Cardiac fibroblast (primary cell): Measurements from ENCODE around the gene ARHGEF26.

Experiments
- DNase-seq, 2 donors: peaks; one replicate each; pipeline versions ENCODE4 v3.0.0 to v3.0.0-alpha.2; 2010; ENCODE audit warnings: low read depth in 2 of 2
- H3K4me3 ChIP-seq, 2 donors: replicated peaks in 1 of 2; 1 replicate in 1 of 2; 2 replicates in 1 of 2; pipeline ENCODE4 v1.5.1; 2011; ENCODE audit warnings: low read depth in 2 of 2, low read length in 2 of 2, mild to moderate bottlenecking in 2 of 2, moderate library complexity in 1 of 2
- TF ChIP-seq, protein P1 (sequence below): IDR thresholded peaks from one replicate; pipeline ENCODE4 v1.5.1; 2011; ENCODE audit warnings: low read depth, mild to moderate bottlenecking, low read length, inconsistent platforms

ARHGEF26 gene

DNA sequence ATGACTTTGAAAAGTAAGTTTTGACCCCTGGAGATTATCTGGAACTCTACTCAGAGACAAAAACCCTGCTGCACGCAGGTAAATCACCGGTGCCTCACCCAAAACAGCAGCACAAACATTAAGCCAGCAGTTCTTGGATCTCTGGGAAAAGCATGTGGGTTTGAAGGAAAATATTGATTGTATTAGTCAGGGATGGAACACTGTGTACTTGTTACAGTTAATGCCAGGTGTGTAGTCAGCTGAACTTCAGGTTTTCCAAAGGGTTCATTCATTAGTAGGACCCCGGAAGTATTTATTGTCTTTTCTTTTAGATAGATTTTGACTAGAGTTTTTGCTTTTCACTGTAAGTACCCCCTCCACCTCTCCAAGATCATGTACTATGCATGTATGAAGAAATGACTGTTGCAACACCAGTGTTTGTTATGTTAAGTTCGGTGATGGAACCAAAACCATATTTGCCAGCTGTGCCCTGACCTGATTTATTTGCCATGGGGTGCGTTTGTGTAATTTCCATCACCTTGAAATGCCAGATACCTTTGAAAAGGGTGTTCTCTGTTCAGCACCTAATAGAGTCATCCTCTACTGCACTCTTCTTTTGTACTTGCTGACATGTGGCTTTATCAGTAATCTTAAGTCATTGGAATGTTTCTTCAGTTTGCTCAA, 14.5 kb downstream of the ARHGEF26 start:
- TF ChIP-seq, protein P1, sequence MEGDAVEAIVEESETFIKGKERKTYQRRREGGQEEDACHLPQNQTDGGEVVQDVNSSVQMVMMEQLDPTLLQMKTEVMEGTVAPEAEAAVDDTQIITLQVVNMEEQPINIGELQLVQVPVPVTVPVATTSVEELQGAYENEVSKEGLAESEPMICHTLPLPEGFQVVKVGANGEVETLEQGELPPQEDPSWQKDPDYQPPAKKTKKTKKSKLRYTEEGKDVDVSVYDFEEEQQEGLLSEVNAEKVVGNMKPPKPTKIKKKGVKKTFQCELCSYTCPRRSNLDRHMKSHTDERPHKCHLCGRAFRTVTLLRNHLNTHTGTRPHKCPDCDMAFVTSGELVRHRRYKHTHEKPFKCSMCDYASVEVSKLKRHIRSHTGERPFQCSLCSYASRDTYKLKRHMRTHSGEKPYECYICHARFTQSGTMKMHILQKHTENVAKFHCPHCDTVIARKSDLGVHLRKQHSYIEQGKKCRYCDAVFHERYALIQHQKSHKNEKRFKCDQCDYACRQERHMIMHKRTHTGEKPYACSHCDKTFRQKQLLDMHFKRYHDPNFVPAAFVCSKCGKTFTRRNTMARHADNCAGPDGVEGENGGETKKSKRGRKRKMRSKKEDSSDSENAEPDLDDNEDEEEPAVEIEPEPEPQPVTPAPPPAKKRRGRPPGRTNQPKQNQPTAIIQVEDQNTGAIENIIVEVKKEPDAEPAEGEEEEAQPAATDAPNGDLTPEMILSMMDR, result no peak
- DNase-seq, result peak; percentile 3 to 17
- H3K4me3 ChIP-seq, result no peak overlapping the region

- no peak for DNase-seq
- TF ChIP-seq, protein P1, result no peak
- H3K4me3 ChIP-seq, result no peak overlapping the region
These were observed 15.8 kb downstream of the ARHGEF26 start for GRCh38 chr3:154137036-154137435.

GRCh38 chr3:154139996-154140436, 18.8 kb downstream of the ARHGEF26 start:
- H3K4me3 ChIP-seq, result no peak overlapping the region
- no peak for DNase-seq
- TF ChIP-seq, protein P1, result no peak

GRCh38 chr3:154142608-154143007, 21.4 kb downstream of the ARHGEF26 start:
- H3K4me3 ChIP-seq, result no peak overlapping the region
- TF ChIP-seq, protein P1, result no peak
- no peak for DNase-seq

- DNase-seq, result no peak
- TF ChIP-seq, protein P1, result no peak
These were observed 22.7 kb downstream of the ARHGEF26 start for GRCh38 chr3:154143873-154144272.

DNA sequence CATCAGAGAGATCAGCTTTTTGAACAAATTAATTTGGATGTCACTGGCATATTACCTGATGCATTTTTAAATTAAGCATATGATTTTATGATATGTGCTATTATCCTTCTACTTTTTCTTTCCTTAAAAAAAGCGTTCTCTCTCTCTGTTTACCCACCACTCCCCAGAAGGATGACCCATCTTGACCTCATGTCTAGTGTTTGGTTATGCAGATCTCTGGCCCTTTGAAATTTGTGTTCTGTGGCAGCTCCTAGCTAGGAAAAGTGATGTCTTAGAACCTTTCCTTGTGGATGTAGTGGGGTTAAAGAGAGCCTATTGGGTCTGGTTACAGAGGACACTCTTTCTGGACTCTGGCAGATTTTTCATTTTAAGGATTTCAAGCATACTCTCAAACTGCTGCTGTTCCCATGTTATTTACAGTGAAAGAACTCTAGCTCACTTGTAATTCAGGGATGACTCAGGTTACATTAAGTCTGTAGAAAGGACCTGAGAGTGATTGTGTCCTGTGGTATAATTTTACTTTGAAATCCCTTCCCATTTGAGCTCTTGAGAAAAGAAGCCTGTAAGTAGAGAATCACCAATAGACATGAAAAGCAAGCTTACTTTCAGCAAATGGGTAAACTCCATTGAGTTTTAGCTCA, 23.8 kb downstream of the ARHGEF26 start:
- DNase-seq, result no peak
- H3K4me3 ChIP-seq, result no peak overlapping the region
- TF ChIP-seq, protein P1, result no peak

More at GRCh38 chr3:154143873-154144272, 22.7 kb downstream of the ARHGEF26 start:
- H3K4me3 ChIP-seq, result no peak overlapping the region
